Lower leg skin (tissue), 3 donors: ENCODE data around the gene BAG2.

Experiments
- CTCF ChIP-seq, 3 donors: fragments of 450-650 bp; IDR thresholded peaks; one replicate each; pipeline ENCODE4 v1.5.1; 2016; ENCODE audit warnings: antibody characterized with exemption in 3 of 3, mild to moderate bottlenecking in 3 of 3, moderate library complexity in 2 of 3
- POLR2A ChIP-seq, 2 donors: fragments of 450-650 bp; IDR thresholded peaks; one replicate each; pipeline ENCODE4 v1.6.1; 2016 to 2017; ENCODE audit warnings: antibody characterized with exemption in 2 of 2, mild to moderate bottlenecking in 1 of 2, moderate library complexity in 1 of 2

GRCh38 chr6:57190140-57190539, 18.0 kb downstream of the BAG2 start:
- TF ChIP-seq POLR2A (IDR thresholded peaks at IDR 0.05) (no peak), CTCF (IDR thresholded peaks at IDR 0.05) (no peak)
